ENCODE measurements around the gene GPBP1L1. TPM values are rescaled to one million over a fixed set of nuclear protein-coding genes. Genes with fewer than 3 reads are reported as not detected.
A peak's percentile ranks its signal among the peaks of the same experiment; 100 is the strongest.

Gene GPBP1L1
- total RNA-seq, 2 donors from 2014 or later: 117 to 124 TPM

DNA sequence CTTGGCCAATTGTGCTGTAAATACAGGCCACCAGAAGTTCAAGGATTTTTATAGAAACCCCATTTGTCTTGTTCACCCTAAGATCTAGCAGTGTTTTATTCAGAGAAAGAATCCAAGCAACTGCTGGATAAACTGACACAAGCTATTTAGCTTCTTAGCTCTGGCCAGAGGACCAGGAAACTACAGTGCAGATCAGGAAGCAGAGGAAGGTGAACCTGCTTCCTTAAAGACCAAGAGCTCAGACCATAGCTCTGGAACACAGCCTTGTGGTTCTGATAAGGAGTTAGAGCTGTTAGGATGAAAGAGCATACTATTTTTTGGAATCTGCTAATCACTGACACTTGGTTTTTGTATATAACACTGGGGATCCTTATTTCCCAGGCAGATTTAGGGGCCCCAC, 57.3 kb downstream of the GPBP1L1 start:
- H3K27ac ChIP-seq (ENCODE audit: low read depth, low read length): no peak overlapping the region
- no peak overlapping the region for H3K9ac ChIP-seq (ENCODE audit: extremely low read depth, low read length, poor library complexity, severe bottlenecking)
- peaks cover 72% of the 10 kb centered on the region for H3K36me3 ChIP-seq (ENCODE audit: control insufficient read depth, insufficient read depth, low read length)
- DNase-seq: no peak
- Mint-ChIP-seq H3K9me3 (no peaks in the 10 kb centered on the region), H3K36me3 (ENCODE audit: low read depth) (peaks cover 78% of the 10 kb centered on the region), H3K4me3 (no peak overlapping the region), H3K27ac (no peak overlapping the region), H3K27me3 (ENCODE audit: insufficient read depth) (no peaks in the 10 kb centered on the region), H3K4me1 (no peaks in the 10 kb centered on the region)
- no peak overlapping the region for H3K4me3 ChIP-seq (ENCODE audit: low read length)
- no peaks in the 10 kb centered on the region for H3K27me3 ChIP-seq (ENCODE audit: control insufficient read depth, insufficient read depth, low read length, poor library complexity, severe bottlenecking)
- no peaks in the 10 kb centered on the region for H3K9me3 ChIP-seq (ENCODE audit: control insufficient read depth, low read length)
- no peaks in the 10 kb centered on the region for H3K4me1 ChIP-seq (ENCODE audit: control insufficient read depth, insufficient read depth, low read length)
- TF ChIP-seq CTCF (conservative IDR thresholded peaks at IDR 0.05): no peak

- no peak within 1 kb of the TSS for H3K9ac ChIP-seq (ENCODE audit: extremely low read depth, low read length, poor library complexity, severe bottlenecking)
- peaks cover 37% of the 10 kb centered on the region for H3K36me3 ChIP-seq (ENCODE audit: control insufficient read depth, insufficient read depth, low read length)
- Mint-ChIP-seq H3K9me3 (no peaks in the 10 kb centered on the region), H3K36me3 (ENCODE audit: low read depth) (peaks cover 45% of the 10 kb centered on the region), H3K4me3 (no peak within 1 kb of the TSS), H3K27me3 (ENCODE audit: insufficient read depth) (no peaks in the 10 kb centered on the region), H3K4me1 (no peaks in the 10 kb centered on the region), H3K27ac (peak within 1 kb of the TSS; percentile 55)
- peak within 1 kb of the TSS; percentile 17 for H3K27ac ChIP-seq (ENCODE audit: low read depth, low read length)
- 68 to 94% methylated on average over 2 to 4 of the region's 4 CpGs for WGBS, 2 experiments (ENCODE audit: insufficient coverage in 1 of 2, insufficient read length in 1 of 2)
- H3K4me1 ChIP-seq (ENCODE audit: control insufficient read depth, insufficient read depth, low read length): no peaks in the 10 kb centered on the region
- H3K4me3 ChIP-seq (ENCODE audit: low read length): no peak within 1 kb of the TSS
- H3K27me3 ChIP-seq (ENCODE audit: control insufficient read depth, insufficient read depth, low read length, poor library complexity, severe bottlenecking): no peaks in the 10 kb centered on the region
- no peaks in the 10 kb centered on the region for H3K9me3 ChIP-seq (ENCODE audit: control insufficient read depth, low read length)
- no peak for DNase-seq
- no peak for TF ChIP-seq CTCF (conservative IDR thresholded peaks at IDR 0.05)
Observed at GRCh38 chr1:45623972-45624371, 62.4 kb downstream of the GPBP1L1 start, which contains the start of gene CCDC17. TSS of gene CCDC17 (minus strand) at chr1:45624054. CDS start at chr1:45623909, 145 bp downstream.

GRCh38 chr1:45622524-45623394, 63.6 kb downstream of the GPBP1L1 start:
- WGBS, 2 experiments (ENCODE audit: insufficient coverage in 1 of 2, insufficient read length in 1 of 2): 94 to 96% methylated on average over 46 to 78 of the region's 78 CpGs
- H3K9ac ChIP-seq (ENCODE audit: extremely low read depth, low read length, poor library complexity, severe bottlenecking): no peak overlapping the region
- no peaks in the 10 kb centered on the region for H3K27me3 ChIP-seq (ENCODE audit: control insufficient read depth, insufficient read depth, low read length, poor library complexity, severe bottlenecking)
- no peaks in the 10 kb centered on the region for H3K4me1 ChIP-seq (ENCODE audit: control insufficient read depth, insufficient read depth, low read length)
- peak overlapping the region; percentile 23 for H3K27ac Mint-ChIP-seq
- H3K4me3 Mint-ChIP-seq: no peak overlapping the region
- no peaks in the 10 kb centered on the region for H3K9me3 Mint-ChIP-seq
- no peak for TF ChIP-seq CTCF (conservative IDR thresholded peaks at IDR 0.05)
- peaks cover 48% of the 10 kb centered on the region for H3K36me3 Mint-ChIP-seq (ENCODE audit: low read depth)
- no peaks in the 10 kb centered on the region for H3K4me1 Mint-ChIP-seq
- peak; percentile 60 for DNase-seq
- peaks cover 38% of the 10 kb centered on the region for H3K36me3 ChIP-seq (ENCODE audit: control insufficient read depth, insufficient read depth, low read length)
- H3K27me3 Mint-ChIP-seq (ENCODE audit: insufficient read depth): no peaks in the 10 kb centered on the region
- no peak overlapping the region for H3K4me3 ChIP-seq (ENCODE audit: low read length)
- no peaks in the 10 kb centered on the region for H3K9me3 ChIP-seq (ENCODE audit: control insufficient read depth, low read length)
- peak overlapping the region; percentile 72 for H3K27ac ChIP-seq (ENCODE audit: low read depth, low read length)
